ENCODE data around the gene CRIM1.

GRCh38 chr2:36404754-36405153 lies 49.2 kb downstream of the CRIM1 start:
- TF ChIP-seq, protein P1, sequence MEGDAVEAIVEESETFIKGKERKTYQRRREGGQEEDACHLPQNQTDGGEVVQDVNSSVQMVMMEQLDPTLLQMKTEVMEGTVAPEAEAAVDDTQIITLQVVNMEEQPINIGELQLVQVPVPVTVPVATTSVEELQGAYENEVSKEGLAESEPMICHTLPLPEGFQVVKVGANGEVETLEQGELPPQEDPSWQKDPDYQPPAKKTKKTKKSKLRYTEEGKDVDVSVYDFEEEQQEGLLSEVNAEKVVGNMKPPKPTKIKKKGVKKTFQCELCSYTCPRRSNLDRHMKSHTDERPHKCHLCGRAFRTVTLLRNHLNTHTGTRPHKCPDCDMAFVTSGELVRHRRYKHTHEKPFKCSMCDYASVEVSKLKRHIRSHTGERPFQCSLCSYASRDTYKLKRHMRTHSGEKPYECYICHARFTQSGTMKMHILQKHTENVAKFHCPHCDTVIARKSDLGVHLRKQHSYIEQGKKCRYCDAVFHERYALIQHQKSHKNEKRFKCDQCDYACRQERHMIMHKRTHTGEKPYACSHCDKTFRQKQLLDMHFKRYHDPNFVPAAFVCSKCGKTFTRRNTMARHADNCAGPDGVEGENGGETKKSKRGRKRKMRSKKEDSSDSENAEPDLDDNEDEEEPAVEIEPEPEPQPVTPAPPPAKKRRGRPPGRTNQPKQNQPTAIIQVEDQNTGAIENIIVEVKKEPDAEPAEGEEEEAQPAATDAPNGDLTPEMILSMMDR (IDR thresholded peaks at IDR 0.05; ENCODE audit: low read depth, low read length, missing input control): no peak
- TF ChIP-seq YY1 (IDR thresholded peaks at IDR 0.05): no peak
- TF ChIP-seq, protein P2, sequence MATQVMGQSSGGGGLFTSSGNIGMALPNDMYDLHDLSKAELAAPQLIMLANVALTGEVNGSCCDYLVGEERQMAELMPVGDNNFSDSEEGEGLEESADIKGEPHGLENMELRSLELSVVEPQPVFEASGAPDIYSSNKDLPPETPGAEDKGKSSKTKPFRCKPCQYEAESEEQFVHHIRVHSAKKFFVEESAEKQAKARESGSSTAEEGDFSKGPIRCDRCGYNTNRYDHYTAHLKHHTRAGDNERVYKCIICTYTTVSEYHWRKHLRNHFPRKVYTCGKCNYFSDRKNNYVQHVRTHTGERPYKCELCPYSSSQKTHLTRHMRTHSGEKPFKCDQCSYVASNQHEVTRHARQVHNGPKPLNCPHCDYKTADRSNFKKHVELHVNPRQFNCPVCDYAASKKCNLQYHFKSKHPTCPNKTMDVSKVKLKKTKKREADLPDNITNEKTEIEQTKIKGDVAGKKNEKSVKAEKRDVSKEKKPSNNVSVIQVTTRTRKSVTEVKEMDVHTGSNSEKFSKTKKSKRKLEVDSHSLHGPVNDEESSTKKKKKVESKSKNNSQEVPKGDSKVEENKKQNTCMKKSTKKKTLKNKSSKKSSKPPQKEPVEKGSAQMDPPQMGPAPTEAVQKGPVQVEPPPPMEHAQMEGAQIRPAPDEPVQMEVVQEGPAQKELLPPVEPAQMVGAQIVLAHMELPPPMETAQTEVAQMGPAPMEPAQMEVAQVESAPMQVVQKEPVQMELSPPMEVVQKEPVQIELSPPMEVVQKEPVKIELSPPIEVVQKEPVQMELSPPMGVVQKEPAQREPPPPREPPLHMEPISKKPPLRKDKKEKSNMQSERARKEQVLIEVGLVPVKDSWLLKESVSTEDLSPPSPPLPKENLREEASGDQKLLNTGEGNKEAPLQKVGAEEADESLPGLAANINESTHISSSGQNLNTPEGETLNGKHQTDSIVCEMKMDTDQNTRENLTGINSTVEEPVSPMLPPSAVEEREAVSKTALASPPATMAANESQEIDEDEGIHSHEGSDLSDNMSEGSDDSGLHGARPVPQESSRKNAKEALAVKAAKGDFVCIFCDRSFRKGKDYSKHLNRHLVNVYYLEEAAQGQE (IDR thresholded peaks at IDR 0.05): no peak
- TF ChIP-seq, protein P3, sequence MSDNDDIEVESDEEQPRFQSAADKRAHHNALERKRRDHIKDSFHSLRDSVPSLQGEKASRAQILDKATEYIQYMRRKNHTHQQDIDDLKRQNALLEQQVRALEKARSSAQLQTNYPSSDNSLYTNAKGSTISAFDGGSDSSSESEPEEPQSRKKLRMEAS (IDR thresholded peaks at IDR 0.05): no peak
- TF ChIP-seq ZBTB33 (IDR thresholded peaks at IDR 0.05): no peak
- no peak for TF ChIP-seq TAF1 (conservative IDR thresholded peaks at IDR 0.05)
- no peak for TF ChIP-seq EGR1 (IDR thresholded peaks at IDR 0.05; ENCODE audit: low read depth in 2 of 2)
- no peak for TF ChIP-seq RAD21 (IDR thresholded peaks at IDR 0.05)
- TF ChIP-seq GABPA (IDR thresholded peaks at IDR 0.05 in 1 of 2, conservative IDR thresholded peaks at IDR 0.05 in 1 of 2): no peak
